ENCODE results near the gene BAHCC1. TPM values are rescaled to one million over a fixed set of nuclear protein-coding genes. Genes with fewer than 3 reads are reported as not detected.

Gene BAHCC1
- total RNA-seq, 2 donors from 2014 or later, result 41.2 to 69.6 TPM

GRCh38 chr17:81438688-81439087 lies 43.4 kb downstream of the BAHCC1 start:
- Histone ChIP-seq H3K27ac (no peak overlapping the region), H3K4me1 (ENCODE audit: control insufficient read depth in 1 of 2, low read depth in 2 of 2) (peaks cover 0 to 16% of the 10 kb centered on the region in 2 donors), H3K9me3 (no peaks in the 10 kb centered on the region), H3K27me3 (replicated peaks; ENCODE audit: insufficient read depth) (no peaks in the 10 kb centered on the region), H3K4me3 (no peak overlapping the region), H3K36me3 (peaks cover 6% of the 10 kb centered on the region)
- ATAC-seq (ENCODE audit: insufficient number of reproducible peaks, low FRiP score, low read depth), result no peak
- no peak for DNase-seq (ENCODE audit: low spot score)
- no peak for TF ChIP-seq CTCF (IDR thresholded peaks at IDR 0.05)

- TF ChIP-seq CTCF (IDR thresholded peaks at IDR 0.05), result no peak
- Histone ChIP-seq H3K4me1 (ENCODE audit: control insufficient read depth in 1 of 2, low read depth in 2 of 2) (peaks cover 0 to 10% of the 10 kb centered on the region in 2 donors), H3K4me3 (no peak overlapping the region), H3K36me3 (peaks cover 6% of the 10 kb centered on the region), H3K9me3 (no peaks in the 10 kb centered on the region), H3K27me3 (replicated peaks; ENCODE audit: insufficient read depth) (no peaks in the 10 kb centered on the region), H3K27ac (no peak overlapping the region)
- no peak for ATAC-seq (ENCODE audit: insufficient number of reproducible peaks, low FRiP score, low read depth)
- DNase-seq (ENCODE audit: low spot score), result no peak
Observed at GRCh38 chr17:81440051-81440471, 44.8 kb downstream of the BAHCC1 start.

- Histone ChIP-seq H3K36me3 (peaks cover 8% of the 10 kb centered on the region), H3K27me3 (replicated peaks; ENCODE audit: insufficient read depth) (no peaks in the 10 kb centered on the region), H3K4me3 (no peak overlapping the region), H3K27ac (no peak overlapping the region), H3K4me1 (ENCODE audit: control insufficient read depth in 1 of 2, low read depth in 2 of 2) (peaks cover 0 to 10% of the 10 kb centered on the region in 2 donors), H3K9me3 (no peaks in the 10 kb centered on the region)
- ATAC-seq (ENCODE audit: insufficient number of reproducible peaks, low FRiP score, low read depth) (no peak), DNase-seq (ENCODE audit: low spot score) (no peak)
- no peak for TF ChIP-seq CTCF (IDR thresholded peaks at IDR 0.05)
Observed at GRCh38 chr17:81440511-81441244, 45.4 kb downstream of the BAHCC1 start.

- Histone ChIP-seq H3K9me3 (no peaks in the 10 kb centered on the region), H3K36me3 (peaks cover 15% of the 10 kb centered on the region), H3K27ac (no peak overlapping the region), H3K4me1 (ENCODE audit: control insufficient read depth in 1 of 2, low read depth in 2 of 2) (no peaks in the 10 kb centered on the region), H3K4me3 (no peak overlapping the region), H3K27me3 (replicated peaks; ENCODE audit: insufficient read depth) (no peaks in the 10 kb centered on the region)
- ATAC-seq (ENCODE audit: insufficient number of reproducible peaks, low FRiP score, low read depth) (no peak), DNase-seq (ENCODE audit: low spot score) (no peak)
- no peak for TF ChIP-seq CTCF (IDR thresholded peaks at IDR 0.05)
Observed at GRCh38 chr17:81442791-81443190, 47.5 kb downstream of the BAHCC1 start.

- Histone ChIP-seq H3K4me3 (no peak overlapping the region), H3K4me1 (ENCODE audit: control insufficient read depth in 1 of 2, low read depth in 2 of 2) (no peaks in the 10 kb centered on the region), H3K9me3 (no peaks in the 10 kb centered on the region), H3K36me3 (peaks cover 17% of the 10 kb centered on the region), H3K27ac (no peak overlapping the region), H3K27me3 (replicated peaks; ENCODE audit: insufficient read depth) (no peaks in the 10 kb centered on the region)
- no peak for TF ChIP-seq CTCF (IDR thresholded peaks at IDR 0.05)
- DNase-seq (ENCODE audit: low spot score) (no peak), ATAC-seq (ENCODE audit: insufficient number of reproducible peaks, low FRiP score, low read depth) (no peak)
Observed at GRCh38 chr17:81443269-81443668, 48.0 kb downstream of the BAHCC1 start.
